Smooth muscle cell of the pulmonary artery (primary cell): ENCODE measurements around the gene OR56A3. TPM values are rescaled to one million over a fixed set of nuclear protein-coding genes. Genes with fewer than 3 reads are reported as not detected.

ENCODE experiments used
- total RNA-seq: library from RNA; depleted of rRNA; stranded (reverse); fragments of >200 nt; gene quantifications from 2 replicates; pipeline ENCODE4 v1.2.3, GENCODE V29; 2014

The OR56A3 gene, protein sequence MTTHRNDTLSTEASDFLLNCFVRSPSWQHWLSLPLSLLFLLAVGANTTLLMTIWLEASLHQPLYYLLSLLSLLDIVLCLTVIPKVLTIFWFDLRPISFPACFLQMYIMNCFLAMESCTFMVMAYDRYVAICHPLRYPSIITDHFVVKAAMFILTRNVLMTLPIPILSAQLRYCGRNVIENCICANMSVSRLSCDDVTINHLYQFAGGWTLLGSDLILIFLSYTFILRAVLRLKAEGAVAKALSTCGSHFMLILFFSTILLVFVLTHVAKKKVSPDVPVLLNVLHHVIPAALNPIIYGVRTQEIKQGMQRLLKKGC
- total RNA-seq: not detected in 2 replicates

DNA sequence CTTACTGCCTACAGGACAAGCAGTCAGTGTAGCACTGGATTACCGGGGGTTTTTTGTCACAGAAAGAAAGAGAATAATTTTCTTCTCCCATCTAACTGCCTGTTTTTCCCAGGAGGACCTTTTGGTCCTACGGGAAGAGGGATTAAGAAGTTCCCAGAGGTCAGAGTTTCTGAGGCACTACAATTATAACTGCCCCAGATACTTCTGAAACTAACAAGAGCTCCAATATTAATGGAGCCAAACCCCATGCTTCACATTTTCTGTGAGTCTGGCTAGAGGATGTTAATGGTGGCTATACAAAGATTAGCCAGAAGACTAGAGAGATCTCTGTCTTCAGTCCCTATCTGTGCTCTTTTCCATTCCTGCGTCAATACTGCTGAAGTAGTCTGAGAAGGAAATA lies at the start of gene OR56A3:
Gene OR56A3 (plus strand): TSS at position 301 of the 400 bp plus-strand sequence. CDS start 5,096 bp downstream, outside the sequence.

DNA sequence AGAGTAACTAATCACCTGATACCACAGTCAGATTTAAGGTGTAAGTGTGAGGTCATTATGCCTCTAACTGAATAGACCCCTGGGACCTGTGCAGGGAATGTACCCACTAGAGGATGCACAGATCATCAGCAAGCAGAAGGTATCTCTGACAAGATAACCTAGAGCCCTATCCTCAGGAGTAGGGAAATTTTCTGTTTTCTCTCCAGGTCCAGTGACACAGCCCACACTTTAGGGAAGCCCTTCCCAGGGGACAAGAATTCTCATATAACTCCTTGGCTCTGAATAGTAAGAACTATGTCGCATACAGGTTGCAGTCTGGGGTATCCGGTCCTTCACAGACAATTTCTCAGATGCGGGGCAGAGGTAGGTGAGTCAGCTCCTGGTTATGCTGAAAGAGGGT lies 49.1 kb upstream of the OR56A3 start, which contains the start of gene OR52E5:
Gene OR52E5 (plus strand): TSS at position 301 of the 400 bp plus-strand sequence. CDS start 7,569 bp downstream, outside the sequence.

DNA sequence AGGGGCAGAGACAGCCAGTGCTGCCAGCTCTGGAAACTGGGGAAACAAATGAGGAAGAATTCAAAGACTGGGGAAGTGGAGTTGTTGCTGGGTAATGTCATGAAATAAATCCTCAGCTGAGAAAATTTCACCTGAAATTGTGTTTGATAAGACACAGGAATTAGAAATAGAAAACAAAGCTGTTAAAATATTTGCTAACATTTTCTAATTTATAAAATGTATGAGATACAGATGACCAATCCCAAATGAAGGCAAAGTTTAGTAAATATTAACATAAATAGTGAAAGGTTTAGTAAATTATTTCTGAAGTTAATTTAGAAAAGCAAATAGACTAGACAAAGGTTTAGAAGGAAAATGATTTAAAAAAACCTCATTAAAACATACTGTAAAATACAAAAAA lies 26.3 kb downstream of the OR56A3 start, which contains the start of gene OR56A5:
Gene OR56A5 (minus strand): TSS at position 101 of the 400 bp plus-strand sequence. CDS start 0 bp downstream, at position 101.

DNA sequence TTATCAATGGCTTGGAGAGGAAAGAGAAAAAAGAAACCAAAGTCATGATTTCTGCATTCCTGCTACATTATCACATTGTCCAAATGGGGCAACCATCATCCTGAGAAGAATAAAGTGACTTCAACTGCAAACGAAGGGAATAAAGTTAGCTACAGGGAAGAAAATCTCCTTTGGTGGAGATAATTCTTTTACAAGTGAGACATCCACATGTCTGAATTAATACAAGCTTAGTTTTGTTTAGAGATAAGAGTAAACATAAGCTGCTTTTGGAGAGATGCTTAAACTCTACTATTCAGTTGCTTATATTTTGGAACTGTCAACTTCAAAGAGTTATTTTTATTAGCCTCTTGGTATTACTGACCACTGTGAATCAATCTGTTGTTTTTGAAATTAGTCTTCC lies 44.8 kb downstream of the OR56A3 start, which contains the start of gene OR52L1:
Gene OR52L1 (minus strand): TSS at position 101 of the 400 bp plus-strand sequence. CDS start 55 bp downstream, at position 46.

Other genes starting within 250 kb of the OR56A3 start
- gene OR56B1, start 205.8 kb upstream of the OR56A3 start, total RNA-seq: not detected in 2 replicates
- gene OR52N4, start 188.0 kb upstream of the OR56A3 start, total RNA-seq: not detected in 2 replicates
- not detected in 2 replicates for gene OR52N5, start 158.9 kb upstream of the OR56A3 start, total RNA-seq
- not detected in 2 replicates for gene OR52N1, start 151.0 kb upstream of the OR56A3 start, total RNA-seq
- gene OR52N2, start 133.3 kb upstream of the OR56A3 start, total RNA-seq: not detected in 2 replicates
- gene OR52E6, start 100.4 kb upstream of the OR56A3 start, total RNA-seq: not detected in 2 replicates
- gene OR52E8, start 84.6 kb upstream of the OR56A3 start, total RNA-seq: 0.13 TPM in 1 of 2 replicates, not detected in the other
- not detected in 2 replicates for gene OR52E4, start 61.6 kb upstream of the OR56A3 start, total RNA-seq
- not detected in 2 replicates for gene OR52E5, start 49.0 kb upstream of the OR56A3 start, total RNA-seq
- not detected in 2 replicates for gene OR56A5, start 26.2 kb downstream of the OR56A3 start, total RNA-seq
- gene OR52L1, start 44.7 kb downstream of the OR56A3 start, total RNA-seq: not detected in 2 replicates
- not detected in 2 replicates for gene OR56A4, start 64.7 kb downstream of the OR56A3 start, total RNA-seq
- gene OR56A1, start 88.5 kb downstream of the OR56A3 start, total RNA-seq: not detected in 2 replicates
- gene OR56B4, start 165.4 kb downstream of the OR56A3 start, total RNA-seq: not detected in 2 replicates
- gene OR52B2, start 228.1 kb downstream of the OR56A3 start, total RNA-seq: not detected in 2 replicates